ENCODE results near the gene MRPS31. TPM values are rescaled to one million over a fixed set of nuclear protein-coding genes. Genes with fewer than 3 reads are reported as not detected.
A peak's percentile ranks its signal among the peaks of the same experiment; 100 is the strongest.

Gene MRPS31

DNA sequence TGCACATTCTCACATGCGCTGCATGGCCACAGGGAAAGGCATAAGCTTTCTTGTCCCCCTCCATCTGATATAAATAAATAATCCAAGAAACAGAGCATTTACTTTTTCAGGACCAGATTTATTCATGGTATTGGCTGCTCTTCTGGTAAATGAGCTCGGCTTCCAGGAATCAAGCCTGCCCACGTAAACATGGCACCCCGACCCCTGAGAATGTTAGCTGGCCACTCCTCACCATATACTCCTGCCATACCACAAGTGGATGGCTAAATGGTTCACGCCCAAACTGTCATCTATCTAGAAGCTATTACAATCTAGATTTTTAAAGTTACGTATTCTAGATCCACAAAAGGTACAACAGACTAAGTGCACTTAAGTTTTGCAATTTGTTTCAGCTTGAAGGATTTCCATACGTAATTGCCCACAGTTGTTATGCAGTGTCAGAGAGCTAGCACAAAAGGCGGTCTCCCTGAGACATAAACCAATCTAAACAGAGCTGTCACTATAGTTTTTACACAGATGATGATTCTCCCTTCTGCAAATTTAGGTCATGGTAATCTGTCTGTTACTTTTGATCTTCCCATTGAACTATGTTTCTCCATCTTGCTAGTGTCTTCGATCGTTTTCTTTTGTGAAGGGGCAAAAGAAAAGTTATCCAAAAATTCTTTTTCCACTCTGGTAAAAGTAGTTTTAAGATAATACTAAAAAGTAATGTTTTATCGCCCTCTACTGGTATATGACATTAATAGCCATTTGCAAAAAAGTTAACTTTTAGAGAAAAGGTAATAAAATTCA lies 88.3 kb downstream of the MRPS31 start:
- no peaks in the 10 kb centered on the region for H3K27me3 ChIP-seq (ENCODE audit: control insufficient read depth, insufficient read depth, low read length)
- no peak overlapping the region for H3K4me3 ChIP-seq (ENCODE audit: low read length)
- H3K9me3 ChIP-seq (replicated peaks; ENCODE audit: low read length): no peaks in the 10 kb centered on the region
- H3K9ac ChIP-seq (ENCODE audit: low read depth, low read length): no peak overlapping the region
- H3K36me3 ChIP-seq (ENCODE audit: insufficient read depth, low read length): no peaks in the 10 kb centered on the region
- peak overlapping the region; percentile 11 for H3K4me2 ChIP-seq (ENCODE audit: low read length)
- H3K4me1 ChIP-seq (ENCODE audit: control insufficient read depth, insufficient read depth, low read length): no peaks in the 10 kb centered on the region

DNA sequence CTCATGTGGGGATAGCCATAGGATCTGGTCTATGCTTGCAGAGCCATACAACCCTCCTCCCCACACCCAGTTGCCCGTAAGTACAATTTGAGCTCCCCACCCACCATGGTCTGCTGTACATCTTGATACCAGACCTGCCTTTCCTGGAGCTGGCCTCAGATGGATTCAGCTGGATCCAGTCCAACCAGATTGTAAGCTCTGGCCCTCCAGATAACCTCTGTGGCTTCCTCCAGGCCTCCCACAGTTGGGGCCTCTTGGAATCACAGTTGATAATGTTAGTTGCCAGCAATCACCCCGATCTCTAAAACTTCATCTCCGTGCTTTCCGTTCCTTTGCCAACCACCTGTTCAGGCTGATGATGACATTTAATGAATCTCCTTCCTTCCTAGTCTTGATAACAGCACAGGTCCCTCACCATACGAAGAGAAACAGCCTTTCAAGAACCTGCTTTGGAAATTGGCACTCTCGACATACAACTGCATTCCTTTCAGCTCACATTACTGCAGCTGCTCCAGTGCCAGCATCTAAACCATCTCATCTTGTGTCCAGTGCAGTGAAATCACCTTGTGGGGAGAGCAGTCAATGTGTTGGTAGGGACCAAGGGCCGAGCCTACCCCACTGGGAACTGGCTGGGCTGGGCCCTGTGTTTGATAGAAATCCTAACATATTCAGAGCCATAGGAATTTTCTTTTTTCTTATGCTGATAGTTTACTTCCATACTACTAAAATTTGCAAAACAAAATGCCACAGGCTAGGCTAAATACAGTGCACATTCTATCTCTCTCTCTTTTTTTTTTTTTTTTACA lies 89.4 kb downstream of the MRPS31 start:
- H3K27me3 ChIP-seq (ENCODE audit: control insufficient read depth, insufficient read depth, low read length): no peaks in the 10 kb centered on the region
- no peak overlapping the region for H3K9ac ChIP-seq (ENCODE audit: low read depth, low read length)
- no peak overlapping the region for H3K4me3 ChIP-seq (ENCODE audit: low read length)
- no peak overlapping the region for H3K4me2 ChIP-seq (ENCODE audit: low read length)
- H3K36me3 ChIP-seq (ENCODE audit: insufficient read depth, low read length): no peaks in the 10 kb centered on the region
- H3K4me1 ChIP-seq (ENCODE audit: control insufficient read depth, insufficient read depth, low read length): no peaks in the 10 kb centered on the region
- no peaks in the 10 kb centered on the region for H3K9me3 ChIP-seq (replicated peaks; ENCODE audit: low read length)

DNA sequence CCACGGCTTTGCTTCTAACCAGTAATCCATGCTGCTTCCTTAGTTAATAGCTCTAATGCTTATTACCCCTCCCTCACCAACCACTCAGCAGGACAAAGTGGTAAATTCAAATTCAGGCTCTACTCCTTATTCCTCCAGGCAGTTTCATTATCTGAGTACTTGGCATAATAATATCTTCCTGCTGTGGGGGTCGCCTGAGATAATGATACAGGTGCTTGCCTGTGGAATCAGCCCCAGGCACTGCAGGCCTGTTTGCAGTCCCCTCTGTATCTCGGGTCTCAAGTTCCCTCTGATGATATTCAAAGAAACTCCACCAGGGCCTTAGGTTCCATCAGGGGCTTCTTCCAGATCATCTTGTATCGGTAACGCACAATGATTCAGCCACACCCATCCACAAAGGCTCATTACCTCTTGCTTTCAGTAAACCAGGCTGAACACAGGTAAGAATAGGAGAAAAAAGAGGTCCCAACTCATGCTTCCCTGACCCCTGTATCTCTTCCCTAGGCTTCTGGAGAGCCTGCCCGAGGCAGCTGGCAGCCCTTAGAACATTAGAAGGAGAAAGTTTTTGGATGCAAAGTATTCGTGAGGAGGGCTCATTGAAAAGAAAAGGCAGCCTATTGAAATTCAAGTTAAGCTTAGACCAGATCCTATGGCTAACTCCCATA lies 90.2 kb downstream of the MRPS31 start:
- no peak overlapping the region for H3K4me2 ChIP-seq (ENCODE audit: low read length)
- H3K9me3 ChIP-seq (replicated peaks; ENCODE audit: low read length): no peaks in the 10 kb centered on the region
- no peaks in the 10 kb centered on the region for H3K27me3 ChIP-seq (ENCODE audit: control insufficient read depth, insufficient read depth, low read length)
- H3K9ac ChIP-seq (ENCODE audit: low read depth, low read length): no peak overlapping the region
- H3K36me3 ChIP-seq (ENCODE audit: insufficient read depth, low read length): no peaks in the 10 kb centered on the region
- no peak overlapping the region for H3K4me3 ChIP-seq (ENCODE audit: low read length)
- H3K4me1 ChIP-seq (ENCODE audit: control insufficient read depth, insufficient read depth, low read length): no peaks in the 10 kb centered on the region

DNA sequence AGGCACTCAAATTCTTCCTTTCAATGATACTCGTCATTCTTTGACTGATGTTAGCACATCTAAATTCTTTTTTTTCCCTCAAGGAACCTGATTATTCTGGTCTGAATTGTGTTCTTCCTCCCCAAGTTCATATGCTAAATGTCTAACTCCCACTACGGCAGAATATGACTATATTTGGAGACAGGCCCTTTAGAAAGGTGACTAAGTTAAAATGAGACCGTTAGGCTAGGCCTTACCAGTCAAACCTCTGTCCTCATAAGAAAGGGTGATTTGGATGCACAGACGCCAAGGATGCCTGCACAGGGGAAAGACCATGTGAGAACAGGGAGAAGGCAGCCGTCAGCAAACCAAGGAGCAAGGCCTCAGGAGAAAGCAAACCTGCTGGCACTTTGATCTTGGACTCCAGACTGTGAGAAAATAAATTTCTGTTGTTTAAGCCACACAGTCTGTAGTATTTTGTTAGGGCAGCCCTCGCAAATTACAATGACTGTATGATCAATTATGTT lies 91.5 kb downstream of the MRPS31 start:
- H3K9me3 ChIP-seq (replicated peaks; ENCODE audit: low read length): no peaks in the 10 kb centered on the region
- no peaks in the 10 kb centered on the region for H3K27me3 ChIP-seq (ENCODE audit: control insufficient read depth, insufficient read depth, low read length)
- H3K4me2 ChIP-seq (ENCODE audit: low read length): no peak overlapping the region
- no peaks in the 10 kb centered on the region for H3K36me3 ChIP-seq (ENCODE audit: insufficient read depth, low read length)
- no peaks in the 10 kb centered on the region for H3K4me1 ChIP-seq (ENCODE audit: control insufficient read depth, insufficient read depth, low read length)
- H3K9ac ChIP-seq (ENCODE audit: low read depth, low read length): no peak overlapping the region
- H3K4me3 ChIP-seq (ENCODE audit: low read length): no peak overlapping the region

Small RNA genes lying within 50 kb of the gene (small RNA-seq; reads per million reads assigned to genes)
- gene MIR320D1 (not detected), gene MIR621 (not detected), gene RF00017 (not detected)

Measured in skeletal muscle satellite cell (primary cell).